OCI-LY3 (cell line): ENCODE measurements around the gene KIDINS220.

Experiments
- CTCF ChIP-seq: fragments of 200-600, 300-600 bp; sonication (generic); IDR thresholded peaks from 2 replicates; pipeline ENCODE4 v1.5.1; 2014; ENCODE audit warnings: antibody characterized with exemption, low read length, low read depth
- EZH2phosphoT487 ChIP-seq: fragments of 200-600 bp; shearing (Covaris generic); IDR thresholded peaks from 2 replicates; pipeline ENCODE4 v1.6.1; 2018; ENCODE audit warnings: antibody characterized with exemption, mixed run types, low read depth

DNA sequence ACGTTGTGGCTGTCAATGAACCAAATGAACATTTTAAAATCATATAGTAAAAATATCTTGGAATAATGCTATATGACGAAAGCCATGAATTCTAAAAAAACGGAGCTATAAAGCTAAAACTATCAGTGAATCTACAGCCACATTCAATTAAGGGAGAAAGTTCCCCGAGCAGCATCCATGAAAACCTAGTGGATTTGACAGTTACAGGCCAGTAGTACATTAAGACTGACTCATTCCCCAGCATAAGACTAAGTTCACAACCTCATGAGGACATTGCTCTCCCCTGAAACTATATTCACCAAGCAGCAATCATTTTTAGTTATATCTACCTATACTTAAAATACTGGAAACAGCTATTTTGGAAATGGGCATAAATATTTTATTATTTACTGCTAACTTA is 36.6 kb downstream of the KIDINS220 start:
- no peak for TF ChIP-seq CTCF
- TF ChIP-seq EZH2phosphoT487, result no peak
